GM23248 (cell line): ENCODE measurements around the gene FAM217A. TPM values are rescaled to one million over a fixed set of nuclear protein-coding genes. Genes with fewer than 3 reads are reported as not detected.

Source experiments
- DNase-seq: peaks from one replicate; pipeline ENCODE4 v3.0.0-alpha.2; 2015
- H2AFZ ChIP-seq: fragments of 200-600 bp; sonication (generic); 2 replicates; pipeline ENCODE4 v1.6.1; 2016; ENCODE audit warnings: antibody characterized with exemption
- H3F3A ChIP-seq: fragments of 200-600 bp; sonication (generic); 2 replicates; pipeline ENCODE4 v1.6.1; 2016; ENCODE audit warnings: mild to moderate bottlenecking, antibody characterized with exemption, mixed run types; ENCODE audit not compliant: insufficient read depth
- H3K27ac ChIP-seq: fragments of 200-600 bp; sonication (generic); 2 replicates; pipeline ENCODE4 v1.5.1; 2016; ENCODE audit warnings: mild to moderate bottlenecking
- H3K27me3 ChIP-seq: fragments of 200-600 bp; sonication (generic); replicated peaks from 2 replicates; pipeline ENCODE4 v1.6.1; 2016; ENCODE audit warnings: mild to moderate bottlenecking; ENCODE audit not compliant: insufficient read depth
- H3K36me3 ChIP-seq: fragments of 200-600 bp; sonication (generic); 2 replicates; pipeline ENCODE4 v1.6.1; 2016; ENCODE audit warnings: low read depth, mild to moderate bottlenecking
- H3K4me1 ChIP-seq: fragments of 200-600 bp; sonication (generic); 2 replicates; pipeline ENCODE4 v1.6.1; 2016; ENCODE audit warnings: mild to moderate bottlenecking; ENCODE audit not compliant: insufficient read depth
- H3K4me2 ChIP-seq: fragments of 200-600 bp; sonication (generic); one replicate; pipeline ENCODE4 v1.6.1; 2016; ENCODE audit warnings: mild to moderate bottlenecking; ENCODE audit not compliant: unreplicated experiment
- H3K4me3 ChIP-seq: fragments of 200-600 bp; sonication (generic); 2 replicates; pipeline ENCODE4 v1.5.1; 2016; ENCODE audit warnings: mild to moderate bottlenecking
- H3K79me2 ChIP-seq: fragments of 200-600 bp; sonication (generic); 2 replicates; pipeline ENCODE4 v1.6.1; 2016; ENCODE audit warnings: mild to moderate bottlenecking; ENCODE audit not compliant: insufficient read depth
- H3K9ac ChIP-seq: fragments of 200-600 bp; sonication (generic); 2 replicates; pipeline ENCODE4 v1.6.1; 2016; ENCODE audit warnings: mild to moderate bottlenecking
- H3K9me2 ChIP-seq: fragments of 200-600 bp; sonication (generic); 2 replicates; pipeline ENCODE4 v1.6.1; 2016; ENCODE audit warnings: mixed run types, mild to moderate bottlenecking, moderate library complexity; ENCODE audit not compliant: insufficient read depth
- H3K9me3 ChIP-seq: fragments of 200-600 bp; sonication (generic); one replicate; pipeline ENCODE4 v1.6.1; 2017; ENCODE audit warnings: low read depth
- H4K20me1 ChIP-seq: fragments of 200-600 bp; sonication (generic); 2 replicates; pipeline ENCODE4 v1.6.0; 2016; ENCODE audit not compliant: insufficient read depth
- EZH2 ChIP-seq: fragments of 200-600 bp; sonication (generic); IDR thresholded peaks from 2 replicates; pipeline ENCODE4 v1.6.1; 2018; ENCODE audit warnings: antibody characterized with exemption, mild to moderate bottlenecking; ENCODE audit not compliant: insufficient read depth, poor library complexity, severe bottlenecking
- EZH2phosphoT487 ChIP-seq: fragments of 200-600 bp; sonication (generic); IDR thresholded peaks from 2 replicates; pipeline ENCODE4 v1.6.1; 2018; ENCODE audit warnings: antibody characterized with exemption, moderate library complexity, mild to moderate bottlenecking, low read depth; ENCODE audit not compliant: insufficient read depth
- WGBS, 2 experiments: methylation state at CpG; one replicate each; pipeline ENCODE4 v1.1.6; 2015 to 2017; ENCODE audit warnings: low lambda C conversion rate in 2 of 2, low coverage in 1 of 2; ENCODE audit errors: missing lambda C conversion rate in 2 of 2; 5-methylcytosine and 5-hydroxymethylcytosine counted together
- in situ Hi-C: fragments of 300-500 bp; cut with MboI; formaldehyde crosslinking; loops from 2 replicates; pipeline ENCODE4 v1.15.0; 2020
- polyA plus RNA-seq: library from polyadenylated mRNA; unstranded; fragments of >200 nt; fragmentation: Nextera tagmentation; extraction: Ambion mirVana; gene quantifications from 2 replicates; pipeline ENCODE4 v1.2.1, GENCODE V29; 2016
- total RNA-seq: library from RNA; depleted of rRNA; stranded (reverse); fragments of >200 nt; shearing (Covaris generic); gene quantifications from 2 replicates; pipeline ENCODE4 v1.2.3, GENCODE V29; 2014

The FAM217A gene
- total and polyA plus RNA-seq, 2 experiments from 2014 or later: not detected

DNA sequence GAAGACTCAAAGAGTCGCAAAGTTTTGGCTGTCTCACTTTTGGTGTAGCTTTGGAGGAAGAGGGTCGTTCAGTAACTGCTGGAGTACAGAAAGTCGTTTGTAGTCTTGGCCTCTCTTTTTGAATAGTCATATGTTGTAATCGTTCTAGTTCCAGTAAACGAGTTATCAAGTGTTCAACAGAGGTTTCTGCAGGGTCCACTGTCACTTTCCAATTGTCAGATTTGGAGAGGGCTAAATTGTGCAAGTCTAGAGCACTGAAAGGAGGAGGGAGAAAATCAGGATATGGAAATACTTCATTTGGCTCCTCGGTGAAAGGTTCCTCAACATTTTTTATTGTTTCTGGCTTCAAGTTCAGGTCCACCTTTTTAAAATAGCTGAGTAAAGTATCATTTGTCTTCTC is 9.7 kb downstream of the FAM217A start:
- Histone ChIP-seq H3K36me3 (peaks cover 18% of the 10 kb centered on the region), H3K9me3 (no peaks in the 10 kb centered on the region), H3K4me1 (no peaks in the 10 kb centered on the region), H3K9ac (no peak overlapping the region), H3K4me3 (no peak overlapping the region), H3K27ac (no peak overlapping the region), H3K27me3 (no peaks in the 10 kb centered on the region), H3K79me2 (no peaks in the 10 kb centered on the region), H4K20me1 (no peaks in the 10 kb centered on the region), H3F3A (peaks cover 4% of the 10 kb centered on the region; the same call in 1 of the 2 replicates), H3K4me2 (no peak overlapping the region), H2AFZ (no peak overlapping the region), H3K9me2 (no peaks in the 10 kb centered on the region)
- 52 to 54% methylated on average over 6 of the region's 6 CpGs for WGBS, 2 experiments
- in situ Hi-C loops: no loop called here
- no peak for TF ChIP-seq EZH2
- no peak for TF ChIP-seq EZH2phosphoT487
- DNase-seq: no peak

DNA sequence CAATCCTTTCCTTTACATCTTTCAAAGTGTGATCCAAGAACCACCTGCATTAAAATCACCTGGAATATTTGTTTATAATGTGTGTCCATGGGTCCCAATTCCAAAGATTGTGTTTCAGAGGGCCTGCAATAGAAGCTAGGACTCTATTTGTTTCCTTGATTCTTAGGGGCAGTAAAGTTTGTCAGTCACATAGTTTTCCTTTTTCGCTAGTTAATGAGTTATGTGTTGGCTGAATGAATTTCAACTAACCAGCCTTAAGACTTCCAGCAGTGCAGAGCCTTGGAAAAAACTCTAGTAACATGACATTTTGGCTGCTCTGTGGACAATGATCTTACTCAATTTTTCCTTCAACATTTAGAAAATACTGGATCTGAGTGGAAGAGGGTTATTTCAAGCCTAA is 11.3 kb downstream of the FAM217A start:
- Histone ChIP-seq H3K9me3 (no peaks in the 10 kb centered on the region), H3K4me2 (no peak overlapping the region), H3K4me1 (no peaks in the 10 kb centered on the region), H2AFZ (no peak overlapping the region), H3F3A (peaks cover 9% of the 10 kb centered on the region; the same call in 1 of the 2 replicates), H3K79me2 (no peaks in the 10 kb centered on the region), H3K27me3 (no peaks in the 10 kb centered on the region), H3K9ac (no peak overlapping the region), H3K27ac (no peak overlapping the region), H4K20me1 (no peaks in the 10 kb centered on the region), H3K4me3 (no peak overlapping the region), H3K36me3 (peaks cover 33% of the 10 kb centered on the region), H3K9me2 (no peaks in the 10 kb centered on the region)
- whole genome bisulfite sequencing, 2 experiments: 30 to 44% methylated on average over 1 of the region's 1 CpG
- TF ChIP-seq EZH2phosphoT487 (no peak), EZH2 (no peak)
- in situ Hi-C loops: no loop called here
- no peak for DNase-seq

DNA sequence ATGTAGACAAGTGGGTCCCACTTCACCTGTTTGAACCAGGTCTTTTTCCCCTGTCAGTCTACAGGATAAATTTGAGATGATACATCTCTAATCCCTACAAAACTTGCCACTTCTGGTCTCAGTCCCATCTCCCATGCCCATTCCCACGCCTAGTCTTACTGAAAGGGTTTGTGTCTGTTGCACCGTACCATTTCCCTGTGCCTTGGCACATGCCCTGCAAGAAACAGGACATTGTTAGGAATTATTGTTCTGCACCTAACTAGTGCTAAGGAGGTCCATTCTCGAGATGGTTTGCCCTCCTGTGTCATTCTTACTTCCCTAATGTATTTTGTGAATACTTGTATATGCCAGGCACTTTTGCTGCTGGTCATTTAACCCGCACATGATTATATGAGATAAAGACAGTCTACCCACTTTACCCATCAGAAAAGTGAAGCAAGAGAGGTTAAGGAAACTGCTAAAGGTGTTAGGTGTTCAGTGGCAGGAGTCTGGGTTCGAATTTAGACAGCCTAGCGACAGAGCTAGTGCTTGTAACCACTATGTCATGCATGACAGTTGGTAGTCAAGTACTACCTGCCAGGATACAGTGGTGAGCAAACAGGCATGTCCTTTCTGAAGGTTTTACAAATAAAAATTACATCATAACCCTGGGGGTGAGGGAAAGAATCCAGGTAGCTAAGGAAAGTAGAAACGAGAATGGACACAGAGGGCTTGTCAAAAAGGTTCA is 12.7 kb downstream of the FAM217A start:
- H3K36me3 ChIP-seq: peaks cover 48% of the 10 kb centered on the region
- in situ Hi-C loops: no loop called here
- DNase-seq: no peak
- no peaks in the 10 kb centered on the region for H3K27me3 ChIP-seq
- H3F3A ChIP-seq: peaks cover 9% of the 10 kb centered on the region; the same call in 1 of the 2 replicates
- no peaks in the 10 kb centered on the region for H3K9me2 ChIP-seq
- H3K9ac ChIP-seq: no peak overlapping the region
- H3K79me2 ChIP-seq: 0 out of 2 replicates have a peak, but pooled peaks cover under 1% of the 10 kb centered on the region
- no peak overlapping the region for H2AFZ ChIP-seq
- no peak overlapping the region for H3K4me2 ChIP-seq
- 87 to 88% methylated on average over 7 of the region's 7 CpGs for WGBS, 2 experiments
- no peaks in the 10 kb centered on the region for H4K20me1 ChIP-seq
- H3K27ac ChIP-seq: no peak overlapping the region
- H3K4me3 ChIP-seq: no peak overlapping the region
- no peaks in the 10 kb centered on the region for H3K4me1 ChIP-seq
- no peaks in the 10 kb centered on the region for H3K9me3 ChIP-seq
- TF ChIP-seq EZH2 (no peak), EZH2phosphoT487 (no peak)

DNA sequence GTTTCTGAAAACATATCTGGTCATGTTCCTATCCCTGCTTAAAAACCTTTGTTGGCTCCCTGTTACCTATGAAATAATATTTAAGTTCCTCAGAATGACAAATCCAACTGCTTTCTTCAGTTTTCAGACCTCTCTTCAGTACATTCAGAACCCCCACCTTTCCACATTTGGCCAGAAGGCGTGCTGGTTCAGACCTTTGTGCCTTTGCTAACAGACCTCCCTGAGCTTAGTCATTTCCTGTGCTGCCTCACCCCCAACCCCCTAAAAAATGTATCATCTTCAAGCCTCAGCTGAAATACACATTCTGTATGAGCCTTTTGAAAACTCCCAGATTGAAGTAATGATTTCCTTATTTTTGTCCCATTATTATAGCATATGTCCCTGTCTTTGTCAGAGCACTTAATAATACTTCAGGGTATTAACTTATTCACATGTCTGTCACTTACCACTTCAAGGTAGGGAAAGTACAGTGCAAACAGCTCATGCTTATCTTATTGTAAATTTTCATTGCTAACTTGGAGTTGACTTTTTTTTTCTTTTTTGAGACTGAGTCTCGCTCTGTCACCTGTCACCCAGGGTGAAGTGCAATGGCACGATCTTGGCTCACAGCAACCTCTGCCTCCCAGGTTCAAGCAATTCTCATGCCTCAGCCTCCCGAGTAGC is 19.7 kb downstream of the FAM217A start:
- no peaks in the 10 kb centered on the region for H3K27me3 ChIP-seq
- H3K9me3 ChIP-seq: no peaks in the 10 kb centered on the region
- H3K36me3 ChIP-seq: peaks cover 60% of the 10 kb centered on the region
- in situ Hi-C loops: no loop called here
- TF ChIP-seq EZH2phosphoT487: no peak
- no peak for TF ChIP-seq EZH2
- peaks cover 48% of the 10 kb centered on the region for H3F3A ChIP-seq
- peak overlapping the region; percentile 59 for H3K9ac ChIP-seq
- peak overlapping the region; percentile 86 for H3K27ac ChIP-seq
- peak overlapping the region; percentile 49 for H3K4me3 ChIP-seq
- 61 to 66% methylated on average over 4 of the region's 4 CpGs for WGBS, 2 experiments
- no peaks in the 10 kb centered on the region for H4K20me1 ChIP-seq
- no peaks in the 10 kb centered on the region for H3K9me2 ChIP-seq
- H3K4me2 ChIP-seq: peak overlapping the region; percentile 89
- H2AFZ ChIP-seq: no peak overlapping the region
- DNase-seq: peak; percentile 90
- peaks cover 32% of the 10 kb centered on the region for H3K79me2 ChIP-seq
- H3K4me1 ChIP-seq: peaks cover 43% of the 10 kb centered on the region
